ENCODE data around the gene C5AR1.

C5AR1 gene

DNA sequence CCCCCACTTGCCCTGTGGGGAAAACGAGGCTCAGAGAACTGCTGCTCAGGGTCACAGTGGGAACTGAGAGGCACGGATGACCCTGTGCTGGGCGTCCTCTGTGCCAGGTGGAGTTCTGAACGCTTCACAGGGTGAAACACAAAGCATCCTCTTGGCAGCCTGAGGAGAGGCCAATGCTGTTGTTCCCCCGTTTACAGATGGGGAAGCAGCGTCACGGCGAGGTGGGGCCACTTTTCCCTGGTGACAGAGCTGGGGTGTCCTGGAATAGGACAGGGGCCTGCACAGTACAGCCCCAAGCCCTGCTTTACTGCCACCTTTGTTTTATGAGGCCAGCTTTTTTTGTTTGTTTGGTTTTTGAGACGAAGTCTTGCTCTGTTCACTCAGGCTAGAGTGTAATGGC, 61.6 kb downstream of the C5AR1 start:
- DNase-seq = no peak
